Loucy (cell line): ENCODE data around the gene NUSAP1.

Experiments
- H2AFZ ChIP-seq: fragments of 200-600 bp; sonication (generic); 2 replicates; pipeline ENCODE4 v1.6.0; 2016; ENCODE audit warnings: antibody characterized with exemption, mild to moderate bottlenecking, low read length, moderate library complexity
- H3F3A ChIP-seq: fragments of 200-600 bp; 2 replicates; pipeline ENCODE4 v1.6.0; 2016; ENCODE audit warnings: antibody characterized with exemption, low read depth, mild to moderate bottlenecking
- H3K27me3 ChIP-seq: fragments of 200-600 bp; sonication (generic); 2 replicates; pipeline ENCODE4 v1.6.1; 2014; ENCODE audit warnings: low read length, mild to moderate bottlenecking; ENCODE audit not compliant: insufficient read depth, poor library complexity, severe bottlenecking
- H3K36me3 ChIP-seq: fragments of 200-600 bp; sonication (generic); 2 replicates; pipeline ENCODE4 v1.6.1; 2016; ENCODE audit warnings: low read length; ENCODE audit not compliant: insufficient read depth
- H3K4me1 ChIP-seq: fragments of 200-600 bp; sonication (generic); 2 replicates; pipeline ENCODE4 v1.5.1; 2014; ENCODE audit warnings: low read length, mild to moderate bottlenecking; ENCODE audit not compliant: insufficient read depth, poor library complexity, severe bottlenecking
- H3K4me2 ChIP-seq: fragments of 200-600 bp; sonication (generic); 2 replicates; pipeline ENCODE4 v1.6.0; 2014; ENCODE audit warnings: antibody characterized with exemption, low read length, low read depth, mild to moderate bottlenecking; ENCODE audit not compliant: poor library complexity, severe bottlenecking
- H3K4me3 ChIP-seq: fragments of 200-600 bp; sonication (generic); 2 replicates; pipeline ENCODE4 v1.5.1; 2014; ENCODE audit warnings: low read length, mild to moderate bottlenecking, mixed read lengths; ENCODE audit not compliant: poor library complexity, severe bottlenecking
- H3K79me2 ChIP-seq: fragments of 200-600 bp; sonication (generic); 2 replicates; pipeline ENCODE4 v1.6.1; 2014; ENCODE audit warnings: low read length; ENCODE audit not compliant: insufficient read depth
- H3K9ac ChIP-seq: fragments of 200-600 bp; sonication (generic); 2 replicates; pipeline ENCODE4 v1.6.0; 2014; ENCODE audit warnings: mild to moderate bottlenecking, low read depth, low read length, moderate library complexity; ENCODE audit not compliant: poor library complexity, severe bottlenecking
- H3K9me2 ChIP-seq: fragments of 200-600 bp; sonication (generic); replicated peaks from 2 replicates; pipeline ENCODE4 v1.6.1; 2016; ENCODE audit warnings: low read depth, low read length, mixed read lengths
- H3K9me3 ChIP-seq: fragments of 200-600 bp; sonication (generic); 2 replicates; pipeline ENCODE4 v1.6.1; 2014; ENCODE audit warnings: mild to moderate bottlenecking, antibody characterized with exemption, low read length, low read depth; ENCODE audit not compliant: insufficient read depth
- H4K20me1 ChIP-seq: fragments of 200-600 bp; sonication (generic); 2 replicates; pipeline ENCODE4 v1.6.0; 2014; ENCODE audit warnings: antibody characterized with exemption, low read length, mild to moderate bottlenecking; ENCODE audit not compliant: insufficient read depth, poor library complexity, severe bottlenecking
- EZH2phosphoT487 ChIP-seq: fragments of 200-600 bp; IDR thresholded peaks from 2 replicates; pipeline ENCODE4 v1.6.1; 2018; ENCODE audit warnings: antibody characterized with exemption, mild to moderate bottlenecking, moderate library complexity, borderline replicate concordance
- TF ChIP-seq, protein P1 (sequence below): fragments of 200-600 bp; sonication (generic); conservative IDR thresholded peaks from 2 replicates; pipeline ENCODE4 v1.5.1; 2014; ENCODE audit warnings: mild to moderate bottlenecking, antibody characterized with exemption, low read length

The NUSAP1 gene

DNA sequence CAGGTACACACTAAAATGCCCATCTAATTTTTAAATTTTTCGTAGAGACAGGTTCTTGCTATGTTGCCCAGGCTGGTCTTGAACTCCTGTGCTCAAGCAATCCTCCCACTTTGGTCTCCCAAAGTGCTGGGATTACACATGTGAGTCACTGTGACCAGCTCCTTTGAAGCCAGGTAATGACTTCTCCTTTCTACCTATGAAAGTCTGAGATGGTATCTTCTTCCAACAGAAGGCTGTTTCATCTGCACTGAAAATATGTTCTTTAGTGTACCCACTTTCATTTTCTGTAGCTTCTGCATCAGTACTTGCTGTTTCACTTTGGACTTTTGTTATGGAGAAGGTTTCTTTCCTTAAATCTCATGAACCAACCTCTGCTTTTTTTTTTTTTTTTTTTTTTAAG, 9.1 kb upstream of the NUSAP1 start:
- no peak for TF ChIP-seq EZH2phosphoT487
- TF ChIP-seq, protein P1, sequence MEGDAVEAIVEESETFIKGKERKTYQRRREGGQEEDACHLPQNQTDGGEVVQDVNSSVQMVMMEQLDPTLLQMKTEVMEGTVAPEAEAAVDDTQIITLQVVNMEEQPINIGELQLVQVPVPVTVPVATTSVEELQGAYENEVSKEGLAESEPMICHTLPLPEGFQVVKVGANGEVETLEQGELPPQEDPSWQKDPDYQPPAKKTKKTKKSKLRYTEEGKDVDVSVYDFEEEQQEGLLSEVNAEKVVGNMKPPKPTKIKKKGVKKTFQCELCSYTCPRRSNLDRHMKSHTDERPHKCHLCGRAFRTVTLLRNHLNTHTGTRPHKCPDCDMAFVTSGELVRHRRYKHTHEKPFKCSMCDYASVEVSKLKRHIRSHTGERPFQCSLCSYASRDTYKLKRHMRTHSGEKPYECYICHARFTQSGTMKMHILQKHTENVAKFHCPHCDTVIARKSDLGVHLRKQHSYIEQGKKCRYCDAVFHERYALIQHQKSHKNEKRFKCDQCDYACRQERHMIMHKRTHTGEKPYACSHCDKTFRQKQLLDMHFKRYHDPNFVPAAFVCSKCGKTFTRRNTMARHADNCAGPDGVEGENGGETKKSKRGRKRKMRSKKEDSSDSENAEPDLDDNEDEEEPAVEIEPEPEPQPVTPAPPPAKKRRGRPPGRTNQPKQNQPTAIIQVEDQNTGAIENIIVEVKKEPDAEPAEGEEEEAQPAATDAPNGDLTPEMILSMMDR = no peak
- no peak overlapping the region for H3K4me3 ChIP-seq
- H4K20me1 ChIP-seq = no peaks in the 10 kb centered on the region
- no peaks in the 10 kb centered on the region for H3K9me2 ChIP-seq
- H2AFZ ChIP-seq = no peak overlapping the region
- H3K4me2 ChIP-seq = no peak overlapping the region
- H3F3A ChIP-seq = no peaks in the 10 kb centered on the region
- H3K9me3 ChIP-seq = no peaks in the 10 kb centered on the region
- no peaks in the 10 kb centered on the region for H3K27me3 ChIP-seq
- no peaks in the 10 kb centered on the region for H3K4me1 ChIP-seq
- H3K36me3 ChIP-seq = peaks cover 6% of the 10 kb centered on the region; the same call in 1 of the 2 replicates
- no peak overlapping the region for H3K9ac ChIP-seq
- peaks cover 37% of the 10 kb centered on the region; the same call in 1 of the 2 replicates for H3K79me2 ChIP-seq

DNA sequence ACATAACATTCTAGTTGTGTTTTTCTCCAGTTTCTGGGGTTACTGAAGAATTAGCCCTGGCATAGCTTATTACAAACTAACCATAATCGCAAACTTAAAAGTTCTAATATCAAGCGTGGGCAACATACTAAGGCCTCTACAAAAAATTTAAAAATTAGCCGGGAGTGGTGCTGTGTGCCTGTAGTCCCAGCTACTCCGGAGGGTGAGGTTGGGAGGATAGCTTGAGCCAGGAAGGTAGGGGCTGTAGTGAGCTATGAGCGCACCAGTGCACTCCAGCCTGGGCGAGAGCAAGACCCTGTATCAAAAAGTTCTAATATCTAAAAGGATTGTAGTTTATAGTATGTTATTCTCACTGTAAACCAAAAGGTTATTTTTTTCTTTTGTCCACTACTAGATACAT, 1.4 kb upstream of the NUSAP1 start:
- no peaks in the 10 kb centered on the region for H3K9me3 ChIP-seq
- H3F3A ChIP-seq = no peaks in the 10 kb centered on the region
- peaks cover 22% of the 10 kb centered on the region for H3K4me1 ChIP-seq
- no peaks in the 10 kb centered on the region for H3K9me2 ChIP-seq
- TF ChIP-seq, protein P1 = no peak
- TF ChIP-seq EZH2phosphoT487 = no peak
- no peak overlapping the region for H2AFZ ChIP-seq
- H3K4me3 ChIP-seq = peak overlapping the region; percentile 100
- H3K27me3 ChIP-seq = peaks cover 11% of the 10 kb centered on the region
- peaks cover 76% of the 10 kb centered on the region for H3K79me2 ChIP-seq
- peak overlapping the region; percentile 86 for H3K9ac ChIP-seq
- H3K4me2 ChIP-seq = peak overlapping the region; percentile 93
- no peaks in the 10 kb centered on the region for H3K36me3 ChIP-seq
- peaks cover 9% of the 10 kb centered on the region for H4K20me1 ChIP-seq

DNA sequence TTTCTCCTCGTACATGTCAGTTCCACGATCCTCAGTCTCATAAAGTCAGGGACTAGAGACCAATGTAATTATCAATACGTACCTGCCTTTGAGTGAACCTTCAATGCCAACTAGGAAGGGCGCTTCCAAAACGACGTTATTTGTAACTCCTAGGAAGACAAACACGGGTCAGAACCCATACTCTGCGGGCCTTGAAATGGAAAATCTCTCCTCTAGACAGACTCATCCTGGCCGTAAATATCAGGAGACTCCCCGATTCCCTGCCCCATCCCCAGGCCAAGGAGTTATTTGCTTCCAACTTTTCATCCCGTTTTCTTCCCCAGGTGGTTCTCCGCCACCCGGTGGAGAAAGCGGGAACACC, 868 bp upstream of the NUSAP1 start:
- Histone ChIP-seq H2AFZ (peak overlapping the region; percentile 97), H3K79me2 (peaks cover 76% of the 10 kb centered on the region), H3K4me3 (peak overlapping the region; percentile 100), H3K9me2 (no peaks in the 10 kb centered on the region), H3F3A (no peaks in the 10 kb centered on the region), H4K20me1 (peaks cover 9% of the 10 kb centered on the region), H3K9ac (peak overlapping the region; percentile 86), H3K36me3 (no peaks in the 10 kb centered on the region), H3K4me2 (peak overlapping the region; percentile 93), H3K27me3 (peaks cover 11% of the 10 kb centered on the region), H3K4me1 (peaks cover 28% of the 10 kb centered on the region), H3K9me3 (no peaks in the 10 kb centered on the region)
- TF ChIP-seq, protein P1 = no peak; the same call in 1 of the 2 replicates
- no peak for TF ChIP-seq EZH2phosphoT487
